IMR-90 (cell line): ENCODE measurements around the gene TPST1. TPM values are rescaled to one million over a fixed set of nuclear protein-coding genes. Genes with fewer than 3 reads are reported as not detected.
"Not testable (repeated sequence)": the region's sequence is repeated elsewhere in the genome, so short reads cannot be mapped to it uniquely, and the experiment has no call there.

Experiments used
- ATAC-seq: fragments of 200-7000 bp; cut with Tn5 transposase; 2 replicates; pipeline ENCODE4 v1.9.1; 2020; ENCODE audit warnings: low read depth, mild to moderate bottlenecking, moderate library complexity
- BruUV-seq: library from RNA; stranded (reverse); fragments of 400-500 nt; replicated peaks from 2 replicates; lab custom pipeline; 2021; lab: Mats Ljungman, UMichigan
- CTCF ChIA-PET: fragments of 300-600 bp; formaldehyde crosslinking; extraction: SDS; loops from one replicate; lab custom pipeline; 2021; ENCODE audit warnings: antibody characterized with exemption; lab: Yijun Ruan, JAX
- POLR2A ChIA-PET: fragments of 300-600 bp; sonication (Branson Sonifier 250); formaldehyde crosslinking; loops from one replicate; lab custom pipeline; 2022; ENCODE audit warnings: antibody characterized with exemption; ENCODE audit not compliant: unreplicated experiment; lab: Charles Lee
- DNase-seq: peaks from one replicate; pipeline ENCODE4 v3.0.0; 2013
- H2AFZ ChIP-seq: replicated peaks from 2 replicates; pipeline ENCODE3; 2013; ENCODE audit warnings: low read length, mild to moderate bottlenecking; ENCODE audit not compliant: poor library complexity
- H2AK5ac ChIP-seq: 2 replicates; pipeline ENCODE4 v1.6.1; 2013; ENCODE audit warnings: low read depth, low read length, inconsistent platforms
- H2AK9ac ChIP-seq: replicated peaks from 2 replicates; pipeline ENCODE3; 2013; ENCODE audit warnings: mild to moderate bottlenecking, low read depth, low read length, moderate library complexity; ENCODE audit not compliant: poor library complexity
- H2BK120ac ChIP-seq: 2 replicates; pipeline ENCODE4 v1.6.1; 2013; ENCODE audit warnings: low read depth, low read length, inconsistent platforms
- H2BK15ac ChIP-seq: 3 replicates; pipeline ENCODE4 v1.6.1; 2013; ENCODE audit warnings: low read depth, low read length, inconsistent platforms
- H2BK20ac ChIP-seq: 2 replicates; pipeline ENCODE4 v1.6.1; 2013; ENCODE audit warnings: low read depth, mild to moderate bottlenecking, inconsistent platforms, low read length, moderate library complexity
- H2BK5ac ChIP-seq: 2 replicates; pipeline ENCODE4 v1.6.1; 2013; ENCODE audit warnings: mild to moderate bottlenecking, low read depth, low read length, inconsistent platforms; ENCODE audit not compliant: poor library complexity, severe bottlenecking
- H3K14ac ChIP-seq: replicated peaks from 2 replicates; pipeline ENCODE4 v1.6.1; 2013; ENCODE audit warnings: low read depth, low read length, inconsistent platforms
- H3K18ac ChIP-seq: 2 replicates; pipeline ENCODE4 v1.6.1; 2013; ENCODE audit warnings: low read depth, low read length, control low read depth
- H3K23ac ChIP-seq: 2 replicates; pipeline ENCODE4 v1.6.1; 2013; ENCODE audit warnings: low read depth, low read length, inconsistent platforms
- H3K27ac ChIP-seq: 2 replicates; pipeline ENCODE4 v1.5.1; 2013; ENCODE audit warnings: mild to moderate bottlenecking, control low read depth, low read length; ENCODE audit not compliant: insufficient read depth
- H3K27me3 ChIP-seq: 2 replicates; pipeline ENCODE4 v1.6.1; 2013; ENCODE audit warnings: low read length; ENCODE audit not compliant: control insufficient read depth, insufficient read depth
- H3K36me3 ChIP-seq: 2 replicates; pipeline ENCODE4 v1.6.1; 2013; ENCODE audit warnings: low read length, mixed read lengths; ENCODE audit not compliant: control insufficient read depth, insufficient read depth
- H3K4ac ChIP-seq: 2 replicates; pipeline ENCODE4 v1.6.1; 2013; ENCODE audit warnings: low read depth, low read length, inconsistent platforms
- H3K4me1 ChIP-seq: 2 replicates; pipeline ENCODE4 v1.6.1; 2013; ENCODE audit warnings: low read length, mixed read lengths; ENCODE audit not compliant: control insufficient read depth, insufficient read depth
- H3K4me2 ChIP-seq: 2 replicates; pipeline ENCODE4 v1.6.1; 2013; ENCODE audit warnings: low read depth, mild to moderate bottlenecking, control low read depth, low read length, moderate library complexity
- H3K4me3 ChIP-seq: 2 replicates; pipeline ENCODE4 v1.5.1; 2013; ENCODE audit warnings: low read depth, mild to moderate bottlenecking, control low read depth, low read length, moderate library complexity; ENCODE audit not compliant: insufficient read depth
- H3K56ac ChIP-seq: 2 replicates; pipeline ENCODE4 v1.6.1; 2013; ENCODE audit warnings: low read length, inconsistent platforms; ENCODE audit not compliant: insufficient read depth; ENCODE audit errors: extremely low read depth
- H3K79me1 ChIP-seq, 2 experiments: 2 replicates each; pipeline ENCODE4 v1.6.1; 2013; ENCODE audit warnings: low read length in 2 of 2, inconsistent platforms in 1 of 2, low read depth in 1 of 2
- H3K9ac ChIP-seq: 2 replicates; pipeline ENCODE4 v1.6.1; 2013; ENCODE audit warnings: low read depth, low read length, control low read depth
- H3K9me1 ChIP-seq: 2 replicates; pipeline ENCODE4 v1.6.1; 2013; ENCODE audit warnings: low read length, inconsistent platforms; ENCODE audit not compliant: insufficient read depth
- H3K9me3 ChIP-seq: 2 replicates; pipeline ENCODE4 v1.6.1; 2013; ENCODE audit warnings: low read length; ENCODE audit not compliant: control insufficient read depth, insufficient read depth
- H4K20me1 ChIP-seq: 2 replicates; pipeline ENCODE4 v1.6.1; 2013; ENCODE audit warnings: low read length, inconsistent platforms; ENCODE audit not compliant: insufficient read depth
- H4K5ac ChIP-seq: 2 replicates; pipeline ENCODE4 v1.6.1; 2013; ENCODE audit warnings: mild to moderate bottlenecking, low read depth, low read length, control low read depth
- H4K8ac ChIP-seq, 2 experiments: 2 replicates each; pipeline ENCODE4 v1.6.1; 2013; ENCODE audit warnings: low read depth in 2 of 2, low read length in 2 of 2, control low read depth in 1 of 2, inconsistent platforms in 1 of 2
- H4K91ac ChIP-seq: 2 replicates; pipeline ENCODE4 v1.6.1; 2013; ENCODE audit warnings: low read depth, low read length, inconsistent platforms; ENCODE audit not compliant: insufficient read depth
- CEBPB ChIP-seq: IDR thresholded peaks from 2 replicates; pipeline ENCODE4 v1.6.1; 2012; ENCODE audit warnings: low read depth, low read length, improper control_type of control experiment
- MAFK ChIP-seq: IDR thresholded peaks from 2 replicates; pipeline ENCODE4 v1.6.1; 2012; ENCODE audit warnings: low read depth, low read length, improper control_type of control experiment
- WGBS, 2 experiments: methylation state at CpG; one replicate each; pipeline versions ENCODE4 v1.1.5 to v1.1.7; 2013; ENCODE audit warnings: missing lambda C conversion rate in 2 of 2; ENCODE audit not compliant: insufficient read length in 1 of 2; ENCODE audit errors: extremely low coverage in 2 of 2; 5-methylcytosine and 5-hydroxymethylcytosine counted together
- dilution Hi-C: fragments of 300-500 bp; cut with HindIII; formaldehyde crosslinking; loops from one replicate; pipeline ENCODE4 v1.14.3; 2018; ENCODE audit warnings: low sequenced_read_pairs; ENCODE audit not compliant: unreplicated experiment
- in situ Hi-C: fragments of 300-500 bp; cut with MboI; formaldehyde crosslinking; loops from 3 replicates; pipeline ENCODE4 v1.14.3; 2019; ENCODE audit warnings: low sequenced_read_pairs, inconsistent platforms, mixed read lengths
- intact Hi-C: fragments of 100-400 bp; cut with micrococcal nuclease; formaldehyde crosslinking; loops from 2 replicates; pipeline ENCODE4 v1.10.0; 2022
- polyA plus RNA-seq, 3 experiments: library from polyadenylated mRNA; depleted of rRNA; stranded (reverse); fragments of >200 nt; gene quantifications; 2 replicates each; pipeline ENCODE4 v1.2.3, GENCODE V29; 2012; ENCODE audit warnings: low replicate concordance in 1 of 3
- total RNA-seq: library from RNA; depleted of rRNA; stranded (reverse); fragments of >200 nt; gene quantifications from 2 replicates; pipeline ENCODE4 v1.2.3, GENCODE V29; 2012

The TPST1 gene
- total and polyA plus RNA-seq, 2 of the 4 experiments (the other 2 are of a cell fraction): 37.7 to 58.6 TPM

DNA sequence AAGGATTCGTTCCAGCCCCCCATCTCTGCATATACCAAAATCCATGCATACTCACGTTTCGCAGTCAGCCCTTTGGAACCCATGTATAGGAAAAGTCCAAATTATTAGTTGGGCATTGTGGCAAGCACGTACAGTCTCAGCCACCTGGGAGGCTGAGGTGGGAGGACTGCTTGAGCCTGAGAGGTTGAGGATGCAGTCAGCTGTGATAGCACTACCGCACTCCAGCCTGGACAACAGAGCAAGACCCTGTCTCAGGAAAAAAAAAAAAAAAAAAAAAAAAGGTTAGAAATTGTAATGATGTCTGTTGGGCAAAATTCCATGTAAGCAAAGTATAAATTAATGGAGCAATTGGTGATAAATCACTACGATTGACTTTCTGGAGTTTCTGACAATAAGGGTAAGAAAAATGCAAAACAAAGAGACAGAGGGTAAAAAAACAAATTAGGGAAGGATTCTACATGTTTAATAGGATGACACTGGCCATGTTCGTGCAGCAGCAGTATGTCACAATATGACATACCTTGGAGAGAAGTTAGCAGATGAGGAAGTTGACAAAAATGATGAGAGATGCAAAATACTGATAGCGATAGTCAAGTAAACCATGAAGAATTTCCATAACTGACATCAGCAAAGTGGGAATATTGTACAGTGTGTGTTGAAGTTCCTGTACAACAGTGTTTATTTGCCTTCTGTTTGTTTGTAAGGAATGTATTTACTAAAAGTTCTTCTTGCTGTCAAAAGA, 177.2 kb downstream of the TPST1 start:
- in situ Hi-C loops, H3K4me3 ChIP-seq, dilution Hi-C loops, CTCF ChIA-PET, intact Hi-C loops, H3K4me2 ChIP-seq, H2BK5ac ChIP-seq, H2BK120ac ChIP-seq, H3K27me3 ChIP-seq, H3K9me3 ChIP-seq, H3K4ac ChIP-seq, H3K4me1 ChIP-seq, BruUV-seq, H4K91ac ChIP-seq, H3K9me1 ChIP-seq, H3K36me3 ChIP-seq, H3K23ac ChIP-seq, H2AFZ ChIP-seq, H2AK9ac ChIP-seq, H4K5ac ChIP-seq, DNase-seq, H2BK20ac ChIP-seq, ATAC-seq, H3K14ac ChIP-seq, H3K56ac ChIP-seq, H3K9ac ChIP-seq, H3K79me1 ChIP-seq, H3K18ac ChIP-seq, H3K27ac ChIP-seq, H4K8ac ChIP-seq, H4K20me1 ChIP-seq, POLR2A ChIA-PET, H2AK5ac ChIP-seq: not testable (repeated sequence)
- 96% methylated on average over 4 of the region's 8 CpGs; no CpG with 5 or more reads in 1 of the 2 experiments for WGBS, 2 experiments
- TF ChIP-seq MAFK (peak; percentile 64), CEBPB (0 out of 2 replicates have a peak, but pooled peaks have one; percentile 18)
- H2BK15ac ChIP-seq: peak overlapping the region; percentile 56; the same call in 1 of the 3 replicates

- H4K91ac ChIP-seq, H2BK20ac ChIP-seq, H3K27ac ChIP-seq, H3K79me1 ChIP-seq, H3K56ac ChIP-seq, H3K36me3 ChIP-seq, POLR2A ChIA-PET, DNase-seq, ATAC-seq, H3K9me3 ChIP-seq, CTCF ChIA-PET, BruUV-seq, H2AFZ ChIP-seq, intact Hi-C loops, H4K8ac ChIP-seq, H3K4me2 ChIP-seq, H3K9ac ChIP-seq, H2AK9ac ChIP-seq, dilution Hi-C loops, H4K5ac ChIP-seq, H3K18ac ChIP-seq, H3K23ac ChIP-seq, H4K20me1 ChIP-seq, H3K27me3 ChIP-seq, H3K4me3 ChIP-seq, H3K4ac ChIP-seq, H3K9me1 ChIP-seq, in situ Hi-C loops, H2BK5ac ChIP-seq, H3K4me1 ChIP-seq: not testable (repeated sequence)
- peak overlapping the region; percentile 41 for H3K14ac ChIP-seq
- 0 out of 2 replicates have a peak overlapping the region, but pooled peaks have one; percentile 4 for H2BK120ac ChIP-seq
- peak overlapping the region; percentile 73; the same call in 1 of the 2 replicates for H2AK5ac ChIP-seq
- peak overlapping the region; percentile 68; the same call in 1 of the 3 replicates for H2BK15ac ChIP-seq
- whole genome bisulfite sequencing, 2 experiments: 78% methylated on average over 4 of the region's 5 CpGs; no CpG with 5 or more reads in 1 of the 2 experiments
These were observed 180.2 kb downstream of the TPST1 start for GRCh38 chr7:66385191-66385905.
